Measurements from ENCODE around the gene PLA2G3. TPM values are rescaled to one million over a fixed set of nuclear protein-coding genes. Genes with fewer than 3 reads are reported as not detected.
A peak's percentile ranks its signal among the peaks of the same experiment; 100 is the strongest.

The PLA2G3 gene
- total RNA-seq, 1 donor from 2014 or later, result not detected

DNA sequence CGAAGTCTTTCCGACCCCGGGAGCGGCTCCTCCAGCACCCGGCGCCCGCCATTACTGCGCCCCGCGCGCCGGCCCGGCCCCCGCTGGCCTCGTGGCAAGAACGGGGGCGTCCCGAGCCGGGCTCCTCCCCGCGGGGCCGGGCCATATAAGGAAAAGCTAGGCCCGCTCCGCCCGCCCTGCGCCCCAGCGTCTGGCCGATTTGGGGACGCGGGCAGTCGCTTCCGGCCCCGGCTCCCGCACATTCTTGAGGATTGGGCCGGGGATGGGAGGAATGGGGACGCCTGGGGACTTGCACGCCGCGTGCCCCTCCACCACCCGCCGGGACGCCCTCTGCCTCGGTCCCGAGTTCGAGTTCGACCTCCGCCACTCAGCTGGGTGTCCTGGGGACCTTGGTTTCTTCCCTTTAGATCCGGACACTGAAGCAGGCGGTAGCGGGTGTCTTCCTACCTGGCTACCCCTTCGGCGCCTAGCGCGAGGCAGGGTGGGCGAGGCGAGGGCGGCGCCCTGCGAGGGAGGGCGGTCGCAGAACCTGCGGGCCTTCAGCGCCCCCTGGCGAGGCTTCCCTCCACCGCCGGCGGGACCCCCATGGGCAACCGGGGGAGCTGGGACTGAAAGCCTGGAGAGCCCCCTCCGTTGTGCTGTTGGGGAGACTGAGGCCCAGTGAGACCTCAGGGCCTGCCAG is 55.4 kb downstream of the PLA2G3 start:
- intact Hi-C loops (cut with micrococcal nuclease), result loop anchor here (5.0 kb wide), 3 partner anchors 38 to 138 kb away; no protein-coding TSS in a partner anchor
- Histone ChIP-seq H3K27me3 (ENCODE audit: low read depth) (no peaks in the 10 kb centered on the region), H3K36me3 (peaks cover 39% of the 10 kb centered on the region), H3K4me3 (peak overlapping the region; percentile 89), H3K9me3 (replicated peaks) (no peaks in the 10 kb centered on the region), H3K27ac (replicated peaks) (peak overlapping the region; percentile 95), H3K4me1 (peaks cover 94% of the 10 kb centered on the region)
- TF ChIP-seq, protein P1, sequence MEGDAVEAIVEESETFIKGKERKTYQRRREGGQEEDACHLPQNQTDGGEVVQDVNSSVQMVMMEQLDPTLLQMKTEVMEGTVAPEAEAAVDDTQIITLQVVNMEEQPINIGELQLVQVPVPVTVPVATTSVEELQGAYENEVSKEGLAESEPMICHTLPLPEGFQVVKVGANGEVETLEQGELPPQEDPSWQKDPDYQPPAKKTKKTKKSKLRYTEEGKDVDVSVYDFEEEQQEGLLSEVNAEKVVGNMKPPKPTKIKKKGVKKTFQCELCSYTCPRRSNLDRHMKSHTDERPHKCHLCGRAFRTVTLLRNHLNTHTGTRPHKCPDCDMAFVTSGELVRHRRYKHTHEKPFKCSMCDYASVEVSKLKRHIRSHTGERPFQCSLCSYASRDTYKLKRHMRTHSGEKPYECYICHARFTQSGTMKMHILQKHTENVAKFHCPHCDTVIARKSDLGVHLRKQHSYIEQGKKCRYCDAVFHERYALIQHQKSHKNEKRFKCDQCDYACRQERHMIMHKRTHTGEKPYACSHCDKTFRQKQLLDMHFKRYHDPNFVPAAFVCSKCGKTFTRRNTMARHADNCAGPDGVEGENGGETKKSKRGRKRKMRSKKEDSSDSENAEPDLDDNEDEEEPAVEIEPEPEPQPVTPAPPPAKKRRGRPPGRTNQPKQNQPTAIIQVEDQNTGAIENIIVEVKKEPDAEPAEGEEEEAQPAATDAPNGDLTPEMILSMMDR (IDR thresholded peaks at IDR 0.05; ENCODE audit: borderline replicate concordance), result peak; percentile 91
- peak; percentile 90 for DNase-seq

Small RNA genes lying within 50 kb of the gene (microRNA-seq; reads per million reads assigned to microRNA genes)
- not detected for gene MIR3928

Other genes starting within 250 kb of the PLA2G3 start
- gene MORC2, start 171.7 kb downstream of the PLA2G3 start, total RNA-seq, result 18.0 TPM
- 33.6 TPM for gene TUG1, start 171.2 kb downstream of the PLA2G3 start, total RNA-seq
- gene SMTN, start 59.2 kb downstream of the PLA2G3 start, total RNA-seq, result 245 TPM
- gene SELENOM, start 32.9 kb downstream of the PLA2G3 start, total RNA-seq, result 51.5 TPM
- gene INPP5J, start 17.5 kb downstream of the PLA2G3 start, total RNA-seq, result 20.7 TPM
- 19.2 TPM for gene RNF185, start 19.7 kb upstream of the PLA2G3 start, total RNA-seq
- 8.0 TPM for gene LIMK2, start 71.8 kb upstream of the PLA2G3 start, total RNA-seq
- gene PIK3IP1, start 152.0 kb upstream of the PLA2G3 start, total RNA-seq, result 11.1 TPM
- 13.2 TPM for gene PATZ1, start 205.8 kb upstream of the PLA2G3 start, total RNA-seq